Stimulated activated CD4-positive, alpha-beta T cell treated with anti-CD3 and anti-CD28 coated beads, Interleukin-12 subunit alpha, Interleukin-12 subunit beta, amount 100 ng/mL, for 48 hours (primary cell): ENCODE data around the gene AP1M1.

Source experiments
- DNase-seq, 3 donors: peaks; one replicate each; pipeline ENCODE4 v3.0.0-alpha.2; 2020; ENCODE audit warnings: low read depth in 2 of 3, low spot score in 1 of 3

AP1M1 gene

GRCh38 chr19:16185123-16185767, 12.5 kb upstream of the AP1M1 start, which contains the start of gene FAM32A:
FAM32A (plus strand) TSS chr19:16185410; CDS start chr19:16185443, 33 bp downstream.
- peak; percentile 97 to 99 (median 98) for DNase-seq

GRCh38 chr19:16185768-16186123, 12.0 kb upstream of the AP1M1 start:
- no peak for DNase-seq

GRCh38 chr19:16188521-16188920, 9.2 kb upstream of the AP1M1 start:
- no peak for DNase-seq

- no peak for DNase-seq
These were observed 7.5 kb upstream of the AP1M1 start for GRCh38 chr19:16190198-16190597.

- no peak for DNase-seq
These were observed 7.0 kb upstream of the AP1M1 start for GRCh38 chr19:16190736-16191135.

- no peak for DNase-seq
These were observed 6.3 kb upstream of the AP1M1 start for GRCh38 chr19:16191216-16191908.

- no peak for DNase-seq
These were observed 4.2 kb upstream of the AP1M1 start for GRCh38 chr19:16193466-16193865.

GRCh38 chr19:16197188-16197621, 506 bp upstream of the AP1M1 start:
- DNase-seq: no peak

GRCh38 chr19:16198370-16198651, 600 bp downstream of the AP1M1 start:
- DNase-seq: no peak

- DNase-seq: no peak
These were observed 1.7 kb downstream of the AP1M1 start for GRCh38 chr19:16199275-16199932.

- no peak for DNase-seq
These were observed 2.6 kb downstream of the AP1M1 start for GRCh38 chr19:16200038-16201010.

- DNase-seq: no peak
These were observed 3.3 kb downstream of the AP1M1 start for GRCh38 chr19:16201011-16201391.

GRCh38 chr19:16202320-16203255, 4.9 kb downstream of the AP1M1 start:
- no peak for DNase-seq

- DNase-seq: no peak
These were observed 5.7 kb downstream of the AP1M1 start for GRCh38 chr19:16203256-16204004.

- DNase-seq: no peak
These were observed 6.2 kb downstream of the AP1M1 start for GRCh38 chr19:16204005-16204294.

- DNase-seq: no peak
These were observed 7.7 kb downstream of the AP1M1 start for GRCh38 chr19:16205205-16206045.

GRCh38 chr19:16206046-16206605, 8.4 kb downstream of the AP1M1 start:
- DNase-seq: no peak

- no peak for DNase-seq
These were observed 8.9 kb downstream of the AP1M1 start for GRCh38 chr19:16206637-16207036.

GRCh38 chr19:16207063-16207462, 9.4 kb downstream of the AP1M1 start:
- DNase-seq: no peak
